DMS 273 treated with DMSO at 0.1 percent for 48 hours (cell line): ENCODE measurements around the gene ZNF660.
"Not testable (repeated sequence)": the region's sequence is repeated elsewhere in the genome, so short reads cannot be mapped to it uniquely, and the experiment has no call there.

Experiments
- DNase-seq: peaks from one replicate; lab custom pipeline; 2025; lab: John Stamatoyannopoulos, UW

Gene ZNF660

DNA sequence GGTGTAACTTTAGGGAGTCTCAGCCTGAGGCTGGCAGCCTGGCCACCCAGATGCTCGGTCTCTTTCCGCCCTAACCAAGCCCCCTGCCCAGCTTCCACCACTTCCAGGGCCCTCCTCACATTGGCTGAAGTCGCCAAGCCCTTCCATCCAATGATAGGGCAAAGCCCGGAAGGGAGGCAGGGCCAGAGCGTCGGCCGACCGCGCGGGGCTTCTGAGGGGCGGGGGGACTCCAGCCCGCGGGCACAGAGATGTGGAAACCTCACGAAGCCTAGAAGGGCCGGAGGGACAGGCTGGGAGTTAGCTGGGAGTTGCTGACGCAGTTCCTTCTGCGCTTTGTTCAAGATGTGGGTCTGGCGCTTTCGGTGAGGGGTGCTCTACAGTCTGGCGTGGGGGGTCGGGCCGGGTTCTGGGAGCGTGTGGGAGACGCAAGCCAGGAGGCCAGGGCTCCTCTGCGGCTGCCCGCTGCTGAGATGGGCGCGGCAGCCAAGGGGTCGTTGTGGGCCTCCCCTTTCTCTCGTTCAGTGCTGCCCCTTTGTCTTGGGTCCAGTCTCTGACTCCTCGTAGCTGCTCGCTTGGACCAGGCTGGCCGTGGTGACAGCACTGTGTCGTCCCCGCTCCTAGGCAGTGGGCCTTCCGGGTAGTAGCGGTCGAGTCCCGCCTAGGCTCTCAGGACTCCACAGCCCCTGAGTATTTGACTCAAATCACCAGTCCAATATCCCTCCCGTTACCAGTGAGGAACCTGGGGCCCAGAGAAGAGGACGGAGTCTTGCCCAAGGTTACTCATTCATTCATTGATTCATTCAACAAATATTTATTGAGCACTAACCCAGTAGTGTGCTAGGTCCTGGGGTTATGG is at the start of gene ZNF660:
Gene ZNF660, plus strand, starts transcription at position 319 of the 856 bp plus-strand sequence. CDS start 9,230 bp downstream, outside the sequence.
- peak; percentile 47 for DNase-seq

DNA sequence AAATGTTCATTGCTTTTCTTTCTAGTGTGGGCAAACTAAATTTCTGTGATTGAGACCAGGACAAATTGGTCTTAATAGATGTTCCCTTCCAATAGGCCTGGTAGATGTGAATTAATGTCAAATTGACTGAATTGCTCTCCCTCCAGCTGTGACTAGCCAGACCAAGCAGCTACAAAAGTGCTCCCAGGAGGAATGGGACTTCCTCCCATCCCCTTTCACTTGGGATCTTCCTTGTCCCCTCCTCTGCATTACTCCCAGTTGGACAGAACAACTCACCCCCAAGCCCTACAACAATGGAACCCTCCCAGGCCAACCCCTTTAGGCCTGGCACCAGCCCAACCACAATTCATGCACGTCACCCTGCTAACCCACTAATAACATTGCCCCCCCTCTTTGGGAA is 49.4 kb upstream of the ZNF660 start:
- no peak for DNase-seq

DNA sequence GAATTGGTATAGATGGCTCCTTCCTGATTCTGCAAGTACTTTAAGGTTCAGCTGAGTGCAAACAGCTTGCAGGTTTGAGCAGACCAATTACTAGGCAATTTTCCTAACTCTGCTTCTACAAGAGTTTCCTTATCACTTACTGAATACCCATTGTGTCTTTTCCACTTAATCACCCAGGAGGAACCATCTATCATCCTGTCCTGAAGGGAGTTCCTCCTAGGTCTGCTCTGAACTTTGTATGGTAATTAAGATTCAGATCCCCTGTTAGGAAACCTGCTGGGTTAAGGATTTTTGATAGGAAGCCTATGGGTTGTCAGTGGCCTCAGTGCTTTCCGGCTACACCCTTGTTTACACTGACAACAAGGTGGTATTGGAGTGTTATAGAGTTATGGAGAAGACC is 40.0 kb upstream of the ZNF660 start:
- DNase-seq: not testable (repeated sequence)

DNA sequence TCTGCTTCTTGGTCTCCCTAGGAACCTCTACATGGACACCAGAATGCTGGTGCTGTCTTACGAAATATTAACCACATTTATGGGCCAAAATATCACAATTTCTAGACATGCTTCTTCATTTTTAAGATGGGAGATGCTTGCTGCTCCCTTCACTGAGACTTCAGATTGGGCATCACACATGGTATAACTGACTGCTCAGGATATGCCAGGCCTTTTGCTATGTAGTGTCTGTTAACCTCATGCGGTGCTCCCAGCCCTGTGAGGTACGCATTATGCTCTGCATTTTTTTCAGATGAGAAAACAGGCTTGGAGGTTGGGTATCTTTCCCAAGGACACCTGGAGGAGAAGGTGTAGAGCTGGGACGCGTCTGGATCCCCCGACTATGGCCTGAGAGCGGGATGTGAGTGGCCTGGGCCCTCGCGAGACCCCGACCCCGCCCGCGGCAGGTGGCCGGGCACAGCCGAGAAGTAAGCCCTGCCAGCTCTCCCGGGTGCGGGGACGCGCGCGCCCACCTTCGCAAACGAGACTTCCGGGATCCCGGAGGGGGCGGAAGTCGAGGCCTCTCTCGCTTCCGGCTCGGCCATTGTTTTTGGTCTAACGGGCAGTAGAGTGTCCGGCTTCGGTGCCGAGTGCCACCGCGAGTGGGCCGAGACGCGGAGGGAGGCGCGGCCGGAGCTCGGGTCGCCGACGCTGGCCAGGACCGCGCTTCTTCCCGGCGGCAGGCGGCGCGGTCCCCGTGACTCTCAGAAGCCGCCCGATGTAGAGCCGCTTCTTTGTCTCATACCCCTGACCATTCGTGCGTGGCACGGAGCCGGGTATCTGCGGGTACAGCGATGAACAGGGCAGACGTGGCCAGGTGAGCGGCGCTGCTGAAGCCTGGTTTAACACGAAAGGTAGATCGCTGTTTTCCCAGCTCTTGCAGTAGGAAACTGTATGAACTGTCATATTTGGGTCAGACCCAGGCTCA is 29.9 kb upstream of the ZNF660 start, which contains the start of gene ZKSCAN7:
Gene ZKSCAN7, plus strand, starts transcription at position 568 of the 967 bp plus-strand sequence. CDS start 1,855 bp downstream, outside the sequence.
- no peak for DNase-seq

DNA sequence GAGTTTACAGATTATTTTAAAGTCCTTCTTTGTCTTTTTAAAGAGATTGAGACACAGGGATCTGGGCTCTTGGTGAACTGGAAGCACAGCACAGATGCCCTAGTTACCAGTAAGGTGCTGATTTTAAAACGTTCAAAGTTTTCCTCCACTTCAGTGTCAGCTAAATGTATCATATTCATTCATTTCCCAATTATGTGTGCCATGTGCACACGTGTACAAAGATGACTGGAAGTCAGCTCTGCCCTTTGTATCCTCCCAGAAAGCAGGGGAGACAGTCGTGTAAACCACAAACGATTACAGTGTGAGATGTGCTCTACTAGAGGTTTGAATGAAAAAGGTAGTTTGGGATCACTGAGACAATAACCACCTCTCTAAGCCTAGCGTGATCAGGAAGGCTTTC is 29.0 kb upstream of the ZNF660 start:
- DNase-seq: no peak

DNA sequence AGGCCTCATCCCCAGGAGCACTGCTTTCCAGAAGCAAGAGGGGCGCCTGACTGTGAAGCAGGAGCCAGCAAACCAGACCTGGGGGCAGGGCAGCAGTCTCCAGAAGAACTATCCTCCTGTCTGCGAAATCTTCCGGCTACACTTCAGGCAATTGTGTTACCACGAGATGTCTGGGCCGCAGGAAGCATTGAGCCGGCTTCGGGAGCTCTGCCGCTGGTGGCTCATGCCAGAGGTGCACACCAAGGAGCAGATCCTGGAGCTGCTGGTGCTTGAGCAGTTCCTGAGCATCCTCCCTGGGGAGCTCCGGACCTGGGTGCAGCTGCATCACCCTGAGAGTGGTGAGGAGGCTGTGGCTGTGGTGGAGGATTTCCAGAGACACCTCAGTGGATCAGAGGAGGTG is 27.7 kb upstream of the ZNF660 start:
- DNase-seq: no peak

DNA sequence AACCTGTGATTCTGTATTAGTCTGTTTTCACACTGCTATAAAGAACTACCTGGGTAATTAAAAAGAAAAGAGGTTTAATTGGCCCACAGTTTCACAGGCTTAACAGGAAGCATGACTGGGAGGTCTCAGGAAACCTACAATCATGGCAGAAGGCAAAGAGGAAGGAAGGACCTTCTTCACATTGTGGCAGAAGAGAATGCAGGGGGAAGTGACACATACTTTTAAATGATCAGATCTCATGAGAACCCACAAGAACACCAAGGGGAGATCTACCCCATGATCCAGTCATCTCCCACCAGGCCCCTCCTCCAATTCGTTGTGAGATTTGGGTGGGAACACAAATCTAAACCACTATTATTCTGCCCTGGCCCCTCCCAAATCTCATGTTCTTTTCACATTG is 23.7 kb upstream of the ZNF660 start:
- no peak for DNase-seq

DNA sequence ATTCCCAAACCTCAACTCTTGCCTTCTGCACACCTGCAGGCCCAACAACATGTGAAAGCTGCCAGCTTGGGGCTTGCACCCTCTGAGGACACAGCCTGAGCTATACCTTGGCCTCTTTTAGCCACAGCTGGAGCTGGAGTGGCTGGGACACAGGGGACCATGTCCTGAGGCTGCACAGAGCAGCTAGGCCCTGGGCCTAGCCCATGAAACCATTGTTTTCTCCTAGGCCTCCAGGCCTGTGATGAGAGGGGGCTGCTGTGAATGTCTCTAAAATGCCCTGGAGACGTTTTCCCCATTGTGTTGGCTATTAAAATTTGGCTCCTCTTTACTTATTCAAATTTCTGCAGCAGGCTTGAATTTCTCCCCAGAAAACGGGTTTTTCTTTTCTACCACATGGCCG is 22.6 kb upstream of the ZNF660 start:
- DNase-seq: no peak

DNA sequence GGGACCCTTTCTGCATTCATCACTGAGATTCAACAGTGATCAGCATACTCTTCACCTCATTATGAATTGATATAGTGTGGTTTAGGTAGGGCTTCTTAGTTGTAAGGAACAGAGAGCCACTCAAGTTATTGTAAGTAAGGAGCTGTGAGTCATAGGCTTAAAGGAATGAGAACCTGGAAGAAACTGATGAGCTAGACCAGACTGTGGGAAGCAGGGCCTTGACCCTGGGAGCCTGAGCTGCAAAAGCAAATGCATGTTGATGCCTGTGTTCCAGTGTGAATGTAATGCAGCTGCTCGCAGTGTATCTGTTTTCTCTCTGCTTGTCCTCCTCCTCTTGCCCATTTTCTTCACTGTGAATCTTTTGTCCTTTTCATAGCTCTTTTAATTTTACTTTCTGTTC is 16.2 kb upstream of the ZNF660 start:
- DNase-seq: no peak

DNA sequence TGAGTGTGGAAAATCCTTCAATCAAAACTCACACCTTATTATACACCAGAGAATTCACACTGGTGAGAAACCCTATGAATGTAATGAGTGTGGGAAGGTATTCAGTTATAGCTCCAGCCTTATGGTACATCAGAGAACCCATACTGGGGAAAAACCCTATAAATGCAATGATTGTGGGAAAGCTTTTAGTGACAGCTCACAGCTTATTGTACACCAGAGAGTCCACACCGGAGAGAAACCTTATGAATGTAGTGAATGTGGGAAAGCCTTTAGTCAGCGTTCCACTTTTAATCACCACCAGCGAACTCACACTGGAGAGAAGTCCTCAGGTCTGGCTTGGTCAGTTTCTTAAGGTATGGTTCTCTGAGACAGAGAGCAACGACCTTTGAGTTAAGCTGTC is 13.7 kb upstream of the ZNF660 start:
- no peak for DNase-seq

DNA sequence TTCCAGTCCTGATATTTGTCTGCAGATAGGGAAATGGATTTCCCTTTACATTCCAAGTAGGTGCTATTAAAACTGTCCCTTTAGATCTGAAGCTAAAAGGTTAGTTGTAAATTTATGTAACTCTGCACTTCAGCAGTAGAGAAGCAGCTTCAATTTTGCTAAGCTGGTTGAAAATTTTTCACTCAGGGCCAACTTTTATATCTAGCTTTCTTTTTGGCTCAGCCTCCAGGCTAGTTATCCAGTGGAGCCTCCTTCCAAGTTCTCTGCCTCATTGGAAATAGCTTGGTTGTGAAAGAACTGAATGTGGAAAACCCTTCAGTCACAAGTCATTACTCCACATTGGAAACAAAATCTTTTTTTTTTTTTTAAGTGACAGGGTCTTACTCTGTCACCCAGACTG is 8.2 kb upstream of the ZNF660 start:
- no peak for DNase-seq

DNA sequence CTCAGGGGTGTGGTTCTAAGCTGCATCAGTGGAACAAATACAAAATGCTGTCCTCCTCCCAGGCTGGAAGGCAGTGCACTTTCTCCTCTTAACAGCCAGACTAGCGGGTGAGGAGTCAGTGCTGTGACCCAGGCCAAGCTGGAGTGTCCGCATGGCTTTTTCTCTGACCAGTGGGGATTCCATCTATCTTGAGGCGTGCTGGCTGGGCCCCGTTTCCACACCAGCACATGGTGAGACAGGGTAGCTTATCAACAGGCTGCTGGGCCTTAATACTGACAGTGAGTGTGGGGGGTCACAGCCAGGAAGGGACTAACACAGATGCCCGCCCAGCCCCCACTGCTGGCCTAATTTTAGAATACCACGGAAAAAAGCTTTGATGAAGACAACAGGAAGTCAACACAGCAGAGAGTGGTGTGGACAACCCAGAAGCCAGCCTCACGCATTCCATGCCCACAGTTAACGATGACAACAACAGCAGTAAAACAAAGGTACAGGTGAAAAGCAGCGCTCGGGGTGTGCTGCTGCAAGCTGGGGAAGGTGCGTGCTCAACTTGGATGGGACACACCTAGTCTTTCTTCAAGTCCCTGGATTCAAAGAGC is 7.3 kb upstream of the ZNF660 start:
- not testable (repeated sequence) for DNase-seq

DNA sequence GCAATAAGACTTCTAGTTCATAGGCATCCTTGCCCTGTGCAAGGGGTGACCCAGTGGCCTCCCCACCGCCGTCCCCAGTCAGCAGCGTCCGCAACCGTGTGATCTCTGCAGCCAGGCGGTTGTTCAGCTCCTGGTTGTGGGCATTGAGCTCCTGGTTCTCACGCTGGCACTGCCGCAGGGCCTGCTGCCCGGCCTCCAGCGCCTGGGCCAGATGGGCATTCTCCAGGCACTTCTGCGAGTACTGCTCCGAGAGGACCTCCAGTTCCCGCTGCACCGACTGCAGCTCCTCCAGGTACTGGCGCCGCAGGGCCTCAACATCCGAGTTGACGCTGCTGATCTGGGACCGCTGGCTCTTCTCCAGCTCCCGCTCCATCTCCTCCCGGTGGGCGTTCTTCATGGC is 6.4 kb upstream of the ZNF660 start:
- DNase-seq: not testable (repeated sequence)

DNA sequence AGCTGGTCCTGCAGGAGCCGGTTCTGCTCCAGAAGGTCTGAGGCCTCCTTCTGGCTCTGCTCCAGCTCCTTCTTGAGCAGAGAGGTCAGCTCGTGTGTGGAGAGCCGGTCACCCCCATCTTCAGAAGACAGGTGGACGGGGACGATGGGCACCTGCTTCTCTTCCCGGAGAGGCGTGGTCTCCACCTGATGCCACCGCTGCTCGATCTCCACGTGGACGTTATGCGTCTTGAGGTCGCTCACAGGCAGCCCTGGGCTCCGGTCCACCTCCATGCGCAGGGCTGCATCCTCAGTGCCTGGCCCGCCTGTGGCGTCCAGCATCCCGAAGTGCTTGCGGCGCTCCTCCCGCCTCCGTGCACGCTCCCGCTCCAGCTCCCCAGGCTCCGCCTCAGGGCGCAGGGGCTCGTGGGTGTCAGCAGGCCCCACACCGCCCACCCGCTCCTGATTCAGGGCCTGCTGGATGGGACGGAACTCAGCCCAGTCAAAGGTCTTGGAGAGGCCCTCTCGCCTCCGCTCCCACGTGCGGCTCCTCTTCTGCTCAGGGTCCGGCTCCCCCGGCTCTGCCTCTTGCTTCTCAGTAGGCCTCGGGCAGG is 5.7 kb upstream of the ZNF660 start:
- not testable (repeated sequence) for DNase-seq

DNA sequence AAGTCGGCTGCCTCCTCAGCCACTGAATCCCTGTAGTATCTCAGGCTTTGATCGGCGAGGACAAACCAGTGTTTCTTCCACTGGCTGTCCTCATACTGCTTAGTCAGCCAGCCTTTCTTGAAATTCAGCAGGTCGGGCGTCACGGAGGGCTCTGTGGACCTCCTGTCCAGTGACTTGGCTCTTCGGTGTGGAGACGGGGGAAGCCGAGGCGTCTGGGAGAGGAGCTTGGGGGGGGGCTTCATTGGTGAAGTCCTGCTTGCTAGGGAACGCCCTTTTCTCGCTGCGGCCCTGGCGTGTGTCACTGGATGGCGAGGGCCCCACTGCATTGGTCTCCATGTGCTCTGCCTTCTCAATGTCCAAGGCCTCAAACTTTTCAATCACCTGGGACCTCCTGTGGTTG is 5.0 kb upstream of the ZNF660 start:
- DNase-seq: not testable (repeated sequence)

DNA sequence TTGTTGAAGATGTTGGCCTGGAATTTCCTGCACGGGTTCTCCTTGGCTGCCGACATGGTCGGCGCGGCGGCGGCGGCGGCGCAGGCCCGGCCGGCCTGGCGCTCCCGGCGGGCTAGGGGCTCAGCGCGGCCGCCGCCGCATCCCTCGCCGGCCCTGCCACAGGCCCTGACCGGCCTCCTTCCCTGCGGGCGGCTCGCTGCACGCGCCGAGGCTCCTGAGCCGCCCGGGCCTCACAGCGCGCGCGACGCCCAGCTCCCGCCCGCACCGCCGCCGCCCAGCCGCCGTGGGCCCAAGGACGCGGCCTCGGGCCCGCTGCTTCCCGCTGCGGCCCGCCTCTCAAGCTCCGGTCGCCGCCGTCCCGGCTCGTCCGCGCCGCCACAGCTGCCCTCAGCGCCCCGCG is 3.8 kb upstream of the ZNF660 start:
- DNase-seq: not testable (repeated sequence)

DNA sequence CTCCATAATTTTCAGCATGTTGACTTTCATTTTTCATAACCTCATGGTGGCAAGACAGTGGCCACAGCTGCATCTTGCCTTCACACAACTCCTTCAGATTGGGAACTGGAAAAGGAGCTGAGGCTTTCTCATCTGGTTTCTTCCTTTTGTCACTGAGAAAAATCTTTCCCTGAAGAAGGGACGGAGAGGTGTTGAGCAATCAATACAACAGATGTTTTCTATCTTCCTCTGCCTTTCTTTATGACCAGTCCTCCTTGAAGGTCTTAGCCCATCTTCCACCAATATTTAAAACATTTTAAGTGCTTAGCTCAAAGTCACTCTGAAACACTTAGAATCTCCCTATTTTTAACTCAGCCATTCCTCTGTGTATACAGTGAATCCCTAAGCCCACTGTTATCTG is 11.9 kb downstream of the ZNF660 start:
- no peak for DNase-seq

DNA sequence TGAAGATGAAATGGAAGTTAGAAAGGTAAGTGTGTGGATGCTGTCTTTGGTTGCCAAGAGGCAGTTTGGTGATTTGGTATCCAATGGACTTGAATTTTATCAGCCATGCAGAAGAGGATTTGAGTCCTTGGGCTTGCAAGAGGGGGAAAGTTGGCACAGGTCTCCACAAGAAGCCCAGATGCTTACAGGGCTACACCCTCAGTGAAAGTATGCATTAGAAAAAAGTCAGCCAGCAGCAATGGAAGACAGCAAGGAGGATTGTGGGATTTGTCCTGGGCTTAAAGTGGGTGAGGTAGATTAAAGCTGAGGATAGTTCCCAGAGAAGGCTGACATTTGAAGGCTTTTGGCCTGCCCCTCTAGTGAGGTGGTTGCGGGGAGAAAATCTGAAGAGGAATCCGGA is 17.0 kb downstream of the ZNF660 start:
- DNase-seq: no peak

DNA sequence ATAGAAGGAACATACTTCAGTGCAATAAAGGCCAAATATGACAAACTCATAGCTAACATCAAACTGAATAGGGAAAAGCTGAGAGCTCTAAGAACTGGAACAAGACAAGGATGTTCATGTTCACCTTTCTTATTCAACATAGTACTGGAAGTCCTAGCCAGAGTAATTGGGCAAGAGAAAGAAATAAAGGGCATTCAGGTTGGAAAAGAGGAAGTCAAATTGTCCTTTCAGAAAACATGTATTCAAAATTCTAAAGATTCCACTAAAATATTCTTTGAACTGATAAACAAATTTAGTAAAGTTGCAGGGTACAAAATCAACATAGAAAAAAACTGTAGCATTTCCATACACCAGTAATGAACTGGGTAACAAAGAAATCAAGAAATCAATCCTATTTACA is 27.9 kb downstream of the ZNF660 start:
- DNase-seq: no peak

DNA sequence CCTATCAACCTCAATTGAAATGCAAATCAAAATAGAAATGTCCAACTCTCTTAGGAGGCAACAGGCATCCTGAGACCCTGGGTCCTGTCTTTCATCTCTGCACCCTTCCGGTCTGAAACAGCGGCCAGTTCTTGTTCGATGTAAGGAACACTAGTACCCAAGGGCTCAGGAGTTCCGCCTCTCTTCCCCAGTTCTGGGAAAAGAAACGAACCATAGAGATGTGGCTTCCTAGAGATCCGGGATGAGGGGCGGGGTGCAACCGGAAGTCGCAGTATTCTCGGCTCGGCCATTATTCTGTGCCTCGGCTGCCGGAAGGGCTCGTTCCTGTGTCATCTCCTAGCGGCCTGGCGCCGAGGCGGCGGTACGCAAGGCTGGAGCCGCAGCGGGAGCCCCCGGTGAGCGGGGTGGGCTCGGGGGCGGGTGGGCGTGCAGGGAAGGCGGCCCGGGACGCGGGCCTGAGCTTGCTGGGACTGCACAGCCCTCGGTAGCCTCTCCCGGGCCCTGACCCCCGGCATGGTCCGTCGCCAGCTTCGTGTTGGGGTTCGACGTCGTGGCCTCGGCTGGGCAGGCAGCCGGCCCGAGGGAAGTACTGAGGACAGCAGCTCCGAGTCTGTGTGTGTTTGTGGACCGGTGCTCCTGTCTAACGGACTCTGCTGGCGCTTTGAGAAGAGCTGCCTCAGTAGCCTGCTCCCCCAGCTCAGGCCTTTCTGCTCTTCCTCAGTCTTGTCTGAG is 40.2 kb downstream of the ZNF660 start, which contains the start of gene ZNF197:
Gene ZNF197, plus strand, starts transcription at position 288 of the 732 bp plus-strand sequence. CDS start 4,119 bp downstream, outside the sequence.
- peak; percentile 58 for DNase-seq

DNA sequence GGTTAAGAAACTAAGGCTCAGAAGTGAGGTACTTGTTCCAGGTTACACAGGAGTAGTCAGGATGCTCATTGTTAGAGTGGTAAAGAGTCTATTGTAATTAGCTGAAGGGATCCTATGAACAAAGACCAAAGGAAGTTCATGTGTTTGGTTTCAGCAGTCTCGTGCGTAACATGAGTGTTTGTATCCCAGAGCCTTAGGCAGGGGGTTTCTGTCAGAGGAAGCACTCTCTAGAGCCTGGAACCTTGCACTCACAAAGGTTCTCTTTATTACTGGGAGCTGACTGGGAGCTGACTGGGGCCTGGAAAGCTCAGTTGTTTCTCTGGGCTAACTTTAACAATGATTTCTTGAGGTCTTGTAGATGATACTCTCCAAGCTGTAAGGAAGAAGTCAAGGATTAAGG is 44.0 kb downstream of the ZNF660 start:
- no peak for DNase-seq
